Suppressor macrophage (primary cell): Measurements from ENCODE around the gene AVL9.

Experiments used
- DNase-seq, 4 experiments: peaks; one replicate each; pipeline ENCODE4 v3.0.0-alpha.2; 2020 to 2022

AVL9 gene

DNA sequence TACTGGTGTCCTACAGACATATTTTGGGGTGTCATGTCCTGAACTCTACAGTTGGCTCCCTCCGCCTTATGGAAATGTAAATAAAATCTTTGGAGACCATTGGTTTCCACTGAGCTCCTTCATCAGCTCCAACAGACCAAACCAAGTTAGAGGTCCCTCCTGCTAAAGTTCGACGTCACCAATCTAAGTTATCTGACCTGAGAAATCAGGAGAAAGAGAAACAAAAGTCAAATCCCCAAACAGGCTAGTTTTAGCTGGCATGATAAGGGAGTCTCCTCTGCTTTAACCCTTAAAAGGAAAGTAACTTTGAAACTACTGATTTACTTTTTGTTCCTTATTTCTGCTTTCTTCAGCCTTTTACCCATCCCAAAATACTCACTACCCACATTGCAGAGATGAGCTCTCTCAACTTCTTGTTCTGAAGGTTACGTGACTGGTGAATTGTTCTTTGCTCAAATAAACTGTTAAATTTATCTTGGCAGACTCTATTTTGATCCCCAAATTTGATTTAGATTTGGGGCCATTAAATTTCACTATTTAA, 39.9 kb downstream of the AVL9 start:
- peak in 1 of 4 experiments; percentile 12 for DNase-seq

DNA sequence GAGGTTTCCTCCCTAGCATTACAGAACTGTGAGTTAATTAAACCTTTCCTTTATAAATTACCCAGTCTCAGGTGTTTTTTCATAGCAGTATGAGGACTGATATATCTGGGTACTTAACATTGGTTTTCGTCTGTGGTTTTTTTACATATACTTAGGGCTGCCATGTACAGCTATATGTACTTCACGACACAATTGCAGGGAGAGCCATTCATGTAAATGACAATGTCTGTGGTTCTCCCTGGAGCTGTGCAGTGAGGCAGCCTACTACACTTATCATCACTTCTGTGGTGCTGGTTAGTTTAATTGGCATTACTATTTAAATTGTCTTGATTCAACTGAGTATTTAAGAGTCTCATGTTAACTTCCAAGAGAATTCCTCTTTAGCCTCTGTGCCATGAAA, 40.7 kb downstream of the AVL9 start:
- DNase-seq: no peak

DNA sequence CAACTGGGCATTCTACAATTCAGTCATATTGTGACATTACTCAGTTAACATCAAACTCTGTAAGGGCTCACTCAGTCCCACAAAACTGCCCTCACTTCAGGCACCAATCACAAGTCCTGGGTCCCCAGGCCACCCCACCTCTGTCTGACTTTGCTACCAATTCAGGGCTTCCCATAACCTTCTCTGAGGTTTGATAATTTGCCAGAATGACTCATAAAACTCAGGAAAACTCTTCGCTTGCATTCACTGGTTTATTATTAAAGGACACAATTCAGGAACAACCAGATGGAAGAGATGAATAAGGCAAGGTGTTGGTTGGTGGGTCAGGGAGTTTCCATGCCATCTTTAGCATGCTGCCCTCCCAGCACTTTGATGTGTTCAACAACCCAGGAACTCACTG, 41.3 kb downstream of the AVL9 start:
- no peak for DNase-seq

DNA sequence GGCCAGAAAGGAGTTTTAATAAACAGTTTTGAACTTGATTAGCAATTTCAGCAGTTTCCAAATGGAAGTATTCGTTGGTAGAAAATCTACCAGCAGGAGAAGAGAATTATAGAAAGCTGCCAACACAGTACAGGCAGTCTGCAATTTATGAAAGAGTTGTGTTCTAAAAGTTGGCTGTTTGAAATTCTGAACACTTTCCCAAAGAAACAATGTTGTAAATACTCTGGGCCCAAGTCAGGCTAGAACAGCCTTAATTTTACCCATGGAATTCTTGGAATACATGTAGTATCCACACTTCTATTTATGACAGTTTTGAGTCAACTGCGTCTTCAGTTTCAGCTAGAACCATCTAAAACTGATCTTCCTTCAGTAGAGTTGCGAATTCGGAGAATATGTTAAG, 42.5 kb downstream of the AVL9 start:
- DNase-seq: no peak

DNA sequence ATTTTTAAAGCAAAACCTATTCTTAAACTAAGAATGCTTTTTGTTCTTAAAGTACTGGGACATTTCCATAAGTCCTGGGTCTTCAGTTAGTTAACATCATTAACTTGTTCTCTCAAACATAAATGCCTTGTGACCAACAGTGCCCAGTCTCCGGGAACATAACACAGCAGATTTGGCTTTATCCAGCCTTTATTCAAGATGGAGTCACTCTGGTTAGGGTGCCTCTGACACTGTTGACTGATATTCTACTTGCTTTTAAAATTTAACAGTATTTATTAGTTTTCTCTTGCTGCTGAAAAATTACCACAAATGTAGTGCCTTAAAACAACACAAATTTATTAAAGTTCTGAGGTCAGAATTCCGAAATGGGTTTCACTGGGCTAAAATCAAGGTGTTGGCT, 44.1 kb downstream of the AVL9 start:
- DNase-seq: no peak

DNA sequence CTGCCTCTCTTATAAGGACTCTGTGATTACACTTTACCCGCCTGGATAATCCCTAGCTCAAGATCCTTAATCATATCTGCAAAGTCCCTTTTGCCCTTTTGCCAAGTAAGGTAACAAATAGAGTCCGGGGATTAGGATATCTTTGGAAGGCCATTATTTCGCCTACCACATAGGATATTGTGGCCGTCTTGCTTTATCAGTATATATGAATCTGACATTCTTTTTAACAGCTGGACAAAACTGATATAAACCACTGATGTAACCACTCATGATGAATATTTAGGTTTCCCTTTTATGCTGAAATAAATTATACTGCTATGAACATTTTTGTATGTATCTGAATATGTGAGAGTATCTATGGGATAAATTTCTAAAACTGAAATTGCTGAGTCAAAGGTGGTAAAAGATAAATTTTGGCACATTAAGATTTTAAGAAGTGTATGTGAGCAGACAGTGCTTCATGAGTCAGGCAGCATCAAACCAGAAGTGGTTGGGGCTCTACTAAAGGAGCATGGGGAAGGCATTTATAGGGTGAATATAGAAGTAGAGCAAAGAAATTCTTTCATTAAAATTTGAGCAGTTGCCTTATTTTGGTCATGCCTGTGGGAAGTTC, 44.7 kb downstream of the AVL9 start:
- no peak for DNase-seq

DNA sequence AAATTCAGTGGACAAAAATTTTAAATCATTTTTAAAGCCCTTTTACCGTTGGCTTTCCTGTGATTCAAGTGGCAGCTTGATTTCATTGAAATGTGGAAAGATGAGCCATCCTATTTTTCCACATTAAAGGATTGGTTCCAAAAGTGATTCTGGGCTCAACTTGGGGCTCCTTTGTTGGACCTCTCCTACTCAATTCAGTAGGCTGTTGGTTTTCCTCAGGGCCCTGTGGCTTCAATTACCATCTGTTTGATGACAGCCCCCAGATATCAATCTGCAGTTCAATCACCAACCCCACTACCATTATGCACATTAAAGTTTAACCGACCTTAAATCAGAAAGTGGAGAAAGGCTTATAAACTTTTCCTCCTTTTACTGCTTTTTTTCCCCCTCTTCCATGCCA, 47.3 kb downstream of the AVL9 start:
- no peak for DNase-seq

DNA sequence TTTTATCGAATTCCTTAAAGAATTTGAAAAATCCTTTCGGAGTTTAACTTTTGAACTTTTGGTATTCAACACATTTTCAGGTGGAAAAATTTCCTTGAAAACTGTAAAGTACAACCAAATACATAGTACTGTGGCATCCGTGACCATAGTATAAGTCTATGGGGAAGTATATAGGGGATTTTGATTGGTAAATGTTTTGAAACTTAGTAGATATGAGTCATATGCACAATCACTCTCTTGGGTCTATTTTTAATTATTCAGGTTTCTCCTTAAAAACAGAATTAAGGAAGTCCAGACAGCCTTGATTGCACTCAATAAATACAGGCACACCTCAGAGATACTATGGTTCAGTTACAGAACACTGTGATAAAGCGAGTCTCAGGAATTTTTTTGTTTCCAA, 64.2 kb downstream of the AVL9 start:
- DNase-seq: peak in 2 of 4 experiments; percentile 24 to 46

DNA sequence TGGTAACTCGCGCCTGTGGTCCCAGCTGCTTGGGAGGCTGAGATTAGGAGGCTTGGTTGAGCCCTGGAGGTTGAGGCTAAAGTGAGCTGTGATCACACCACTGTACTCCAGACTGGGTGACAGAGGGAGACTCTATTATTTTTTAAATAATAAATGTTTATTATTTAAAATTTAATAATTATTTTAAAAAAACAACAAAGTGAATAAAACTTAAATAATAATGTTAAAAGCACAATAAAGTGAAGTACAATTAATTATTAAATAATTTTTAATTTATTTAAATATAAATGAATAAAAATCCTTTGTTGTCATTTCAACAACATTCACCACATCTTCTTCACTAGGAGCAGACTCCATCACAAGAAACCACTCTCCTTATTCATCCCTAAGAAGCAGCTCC, 64.8 kb downstream of the AVL9 start:
- no peak for DNase-seq

DNA sequence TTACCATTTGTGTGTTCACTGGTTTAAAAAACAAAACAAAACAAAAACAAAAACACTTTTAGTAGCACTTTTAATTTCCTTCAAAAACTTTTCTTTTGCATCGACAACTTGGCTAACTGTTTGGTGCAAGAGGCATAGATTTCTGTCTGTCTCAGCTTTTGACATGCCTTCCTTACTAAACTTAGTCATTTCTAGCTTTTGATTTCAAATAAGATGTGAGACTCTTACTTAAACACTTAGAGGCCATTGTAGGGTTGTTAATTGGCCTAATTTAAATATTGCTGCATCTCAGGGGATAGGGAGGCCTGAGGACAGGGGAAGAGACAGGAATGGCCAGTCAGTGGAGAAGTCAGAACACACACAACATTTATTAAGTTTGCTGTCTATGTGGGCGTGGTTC, 66.3 kb downstream of the AVL9 start:
- no peak for DNase-seq

DNA sequence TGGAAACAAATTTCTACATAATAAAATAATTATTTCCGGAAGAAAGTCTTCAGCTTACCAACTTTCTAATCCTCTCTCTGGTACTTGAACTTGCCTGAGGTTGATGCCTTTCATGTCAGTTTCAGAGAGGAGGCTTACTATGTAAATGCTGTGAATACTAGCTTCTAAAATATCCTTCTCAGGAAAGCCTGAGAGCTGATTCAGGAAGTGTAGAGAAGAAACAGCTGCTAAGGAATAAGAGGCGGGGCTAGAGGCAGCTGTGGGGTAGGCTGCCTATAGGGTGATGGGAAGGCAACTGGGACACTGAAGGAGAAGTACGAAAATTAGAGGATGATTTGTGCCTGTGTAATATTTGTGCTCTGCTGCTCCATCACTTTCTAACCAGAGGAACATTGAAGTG, 69.3 kb downstream of the AVL9 start:
- DNase-seq: peak; percentile 32 to 54 (median 46)

DNA sequence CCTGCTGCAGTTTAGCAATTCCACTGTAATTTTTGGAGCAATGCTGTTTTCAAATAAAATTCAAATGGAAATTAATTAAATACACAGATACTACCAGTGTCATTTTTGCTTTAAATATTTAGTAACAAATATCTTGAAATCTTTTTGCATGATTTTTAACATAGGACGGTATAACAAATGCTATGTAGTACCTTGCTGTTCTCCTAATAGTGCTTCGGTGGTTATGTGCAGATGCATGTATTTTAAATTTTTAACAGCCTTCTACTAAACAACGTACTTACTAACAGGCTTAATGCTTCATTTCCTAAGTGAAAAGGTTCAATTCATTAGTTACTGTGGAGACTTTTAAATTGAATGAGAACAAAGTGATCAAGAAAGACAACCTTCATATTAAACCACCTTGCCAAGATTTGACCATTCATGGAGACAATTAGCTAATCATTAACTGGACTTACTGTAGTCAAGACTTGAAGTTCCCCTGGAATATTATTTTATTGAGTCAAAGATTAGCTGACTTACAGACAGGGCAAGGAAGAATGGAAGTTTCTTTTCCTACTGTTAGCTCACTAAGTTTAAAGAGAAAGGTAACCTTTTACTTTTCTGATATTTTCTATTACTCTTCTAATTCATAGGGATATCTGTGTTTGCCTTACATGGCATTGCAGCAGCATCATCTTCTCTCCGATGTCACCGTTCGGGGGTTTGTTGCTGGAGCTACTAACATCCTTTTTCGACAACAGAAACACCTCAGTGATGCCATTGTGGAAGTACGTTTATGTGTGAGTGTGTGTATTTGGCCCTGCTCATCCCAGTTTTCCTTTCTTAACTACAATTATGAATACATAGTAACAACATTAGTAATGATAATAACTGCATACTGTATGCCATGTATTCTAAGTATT, 74.3 kb downstream of the AVL9 start:
- no peak for DNase-seq

DNA sequence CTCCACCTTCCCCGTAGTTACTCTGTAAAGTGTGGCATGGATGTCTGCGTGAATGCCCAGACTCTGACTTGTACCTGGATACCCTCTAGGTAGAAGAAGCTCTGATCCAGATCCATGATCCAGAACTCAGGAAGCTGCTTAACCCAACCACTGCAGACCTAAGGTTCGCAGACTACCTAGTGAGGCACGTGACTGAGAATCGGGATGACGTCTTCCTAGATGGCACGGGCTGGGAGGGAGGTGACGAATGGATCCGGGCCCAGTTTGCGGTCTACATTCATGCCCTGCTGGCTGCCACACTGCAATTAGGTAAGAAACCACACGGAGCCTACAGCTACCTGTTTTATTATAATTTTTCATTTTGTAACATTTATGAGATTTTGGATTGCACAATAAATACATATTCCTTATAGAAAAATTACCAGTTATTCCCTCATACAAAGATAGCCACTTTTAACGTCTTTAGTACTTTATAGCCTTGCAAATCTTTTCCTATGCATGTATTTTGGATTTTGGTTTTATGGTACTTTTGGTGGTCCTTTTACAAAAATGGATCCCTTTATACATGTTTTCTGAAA, 77.9 kb downstream of the AVL9 start:
- no peak for DNase-seq

DNA sequence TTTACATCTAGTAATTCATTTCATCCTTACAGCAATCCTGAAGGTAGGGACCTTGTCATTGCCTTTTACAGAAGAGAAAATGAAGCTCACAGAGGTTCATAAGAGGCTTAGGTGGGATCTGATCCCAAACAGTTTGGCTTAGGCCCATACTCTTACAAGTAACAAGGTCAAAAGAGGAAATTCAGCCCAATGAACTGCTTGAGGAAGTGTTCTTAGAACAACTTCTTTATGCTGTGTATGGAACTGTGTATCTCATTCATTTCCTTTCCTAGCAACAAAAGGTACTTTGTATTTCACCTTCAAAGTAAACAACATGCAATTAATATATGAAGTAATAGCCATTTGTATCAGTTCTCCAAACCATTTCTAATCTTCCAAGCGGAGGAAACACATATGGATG, 79.3 kb downstream of the AVL9 start:
- peak in 2 of 4 experiments; percentile 17 to 40 for DNase-seq

DNA sequence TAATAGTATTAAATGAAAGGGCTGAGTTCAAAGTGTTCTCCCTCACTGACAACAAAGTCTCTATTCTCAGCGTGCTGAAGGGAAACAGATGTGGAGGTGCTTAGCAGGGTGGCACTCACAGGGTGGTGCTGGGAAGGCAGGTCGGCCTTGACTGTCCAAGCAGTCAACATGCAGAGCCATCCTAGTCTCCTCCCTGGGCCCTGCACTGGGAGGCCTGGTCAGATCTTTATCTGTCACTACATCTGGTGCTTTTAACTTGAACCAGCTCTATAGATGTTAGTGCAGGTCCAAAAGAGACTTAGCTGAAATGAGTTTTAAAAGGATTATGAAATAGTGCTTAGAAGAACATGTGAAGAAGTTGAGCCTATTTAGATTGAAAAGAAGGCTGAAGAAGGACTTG, 82.1 kb downstream of the AVL9 start:
- DNase-seq: no peak

DNA sequence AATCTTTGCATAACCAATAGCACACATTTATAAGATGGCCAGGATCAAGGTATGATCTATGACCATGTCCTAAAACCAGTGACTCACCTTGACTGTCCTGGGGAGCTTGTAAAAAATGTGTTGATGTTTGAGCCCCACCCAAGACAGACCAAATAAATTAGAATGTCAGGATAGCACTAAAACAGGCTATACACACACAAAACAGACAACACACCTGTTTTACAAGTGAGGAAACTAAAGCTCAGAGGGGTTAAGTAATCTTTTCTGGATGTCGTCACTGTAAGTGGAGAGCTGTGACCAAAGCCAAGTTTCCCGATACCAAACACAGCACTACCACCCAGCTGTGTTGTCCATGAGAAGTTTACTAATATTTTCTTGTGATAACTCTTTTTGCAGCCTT, 84.5 kb downstream of the AVL9 start:
- no peak for DNase-seq

DNA sequence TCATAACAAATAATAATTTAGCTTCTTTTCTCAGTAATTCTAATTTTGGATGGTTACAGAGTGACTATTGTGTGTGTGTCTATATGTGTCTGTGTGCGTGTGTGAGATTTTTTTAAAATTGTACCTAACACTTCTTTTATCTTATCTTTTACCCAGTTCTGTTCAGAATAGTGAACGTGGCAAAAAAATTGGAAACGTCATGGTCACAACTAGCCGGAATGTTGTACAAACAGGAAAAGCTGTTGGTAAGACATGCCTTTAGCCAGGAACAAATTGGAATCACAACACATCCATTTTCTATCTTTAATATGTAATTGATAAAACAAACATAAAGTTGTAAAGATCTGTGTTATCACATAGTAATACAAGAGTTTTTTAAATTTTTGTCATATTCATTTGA, 85.4 kb downstream of the AVL9 start:
- DNase-seq: no peak

DNA sequence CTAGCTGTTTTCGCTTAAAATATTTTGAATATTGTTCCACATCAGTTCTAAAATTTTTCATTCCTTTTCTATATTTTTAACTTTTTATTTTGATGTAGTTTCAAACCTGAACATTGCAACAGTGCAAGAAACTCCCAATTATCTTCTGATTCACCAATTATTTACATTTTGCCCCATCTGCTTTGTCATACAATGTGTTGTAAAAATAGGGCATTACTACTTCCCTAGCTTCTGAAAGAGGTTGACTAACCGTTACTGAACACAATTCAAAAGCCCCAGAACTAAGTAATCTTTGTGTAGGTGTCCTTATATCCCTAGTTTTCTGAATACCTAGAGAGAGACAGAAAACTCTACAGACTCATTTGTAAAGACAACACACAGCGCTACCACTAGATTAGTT, 86.7 kb downstream of the AVL9 start:
- DNase-seq: no peak

DNA sequence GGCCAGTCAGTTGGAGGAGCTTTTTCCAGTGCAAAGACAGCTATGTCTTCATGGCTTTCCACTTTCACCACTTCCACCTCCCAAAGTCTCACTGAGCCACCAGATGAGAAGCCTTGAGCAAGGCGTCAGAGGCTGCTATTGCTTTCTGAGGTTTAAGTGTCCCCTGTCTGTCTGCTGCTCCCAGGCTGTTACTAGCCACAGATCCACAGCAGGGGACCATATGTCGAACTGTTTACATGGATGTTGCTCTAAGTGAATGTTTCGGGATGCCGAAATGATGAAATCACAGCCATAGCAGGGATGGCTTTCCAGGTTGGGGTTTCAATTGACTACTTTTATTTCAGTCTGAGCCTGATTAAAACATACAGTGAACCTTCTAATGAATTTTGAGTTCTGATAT, 88.5 kb downstream of the AVL9 start:
- DNase-seq: no peak

DNA sequence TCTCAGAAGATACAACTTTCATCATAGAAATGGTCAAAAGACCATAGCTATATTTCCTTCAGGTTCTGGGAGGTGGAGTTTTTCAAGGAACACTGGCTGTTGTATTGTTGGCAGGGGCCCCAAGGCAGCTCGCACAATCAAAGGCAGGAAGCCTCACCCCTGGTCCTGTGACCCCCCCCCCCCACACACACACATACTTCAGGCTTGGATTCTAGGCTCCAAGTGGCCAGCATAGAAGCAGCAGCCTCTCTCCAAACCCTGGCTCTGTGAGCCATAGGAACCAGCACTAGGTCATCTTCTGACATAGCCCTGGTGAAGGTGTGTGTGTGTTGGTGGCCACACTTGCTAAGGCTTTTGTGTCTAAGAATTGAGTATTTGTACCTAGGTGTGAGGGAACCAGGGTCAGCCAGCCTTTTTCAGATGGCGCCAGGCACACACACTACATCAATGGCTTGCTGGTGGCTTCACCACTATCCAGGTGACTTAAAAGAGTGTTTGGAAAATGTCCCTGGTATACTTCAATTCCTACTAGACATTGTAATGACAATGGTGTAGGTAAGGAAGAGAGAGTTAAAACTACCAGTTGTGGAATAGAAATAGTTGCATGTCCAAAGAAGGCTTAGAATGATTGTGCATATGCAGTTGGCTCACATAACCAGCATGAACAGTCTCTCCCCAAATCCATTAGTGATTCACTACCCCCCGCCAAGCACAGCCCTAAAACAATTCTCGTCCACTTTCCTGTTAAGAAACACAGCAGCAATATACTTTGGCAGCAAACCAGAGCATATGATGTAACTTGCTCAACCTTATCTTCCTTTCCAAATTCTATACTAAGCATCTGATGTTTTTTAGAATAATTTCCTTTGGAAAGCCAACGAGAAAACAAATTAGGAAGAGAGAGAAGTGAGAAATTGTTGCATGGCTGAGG, 91.3 kb downstream of the AVL9 start:
- peak in 1 of 4 experiments; percentile 9 for DNase-seq

DNA sequence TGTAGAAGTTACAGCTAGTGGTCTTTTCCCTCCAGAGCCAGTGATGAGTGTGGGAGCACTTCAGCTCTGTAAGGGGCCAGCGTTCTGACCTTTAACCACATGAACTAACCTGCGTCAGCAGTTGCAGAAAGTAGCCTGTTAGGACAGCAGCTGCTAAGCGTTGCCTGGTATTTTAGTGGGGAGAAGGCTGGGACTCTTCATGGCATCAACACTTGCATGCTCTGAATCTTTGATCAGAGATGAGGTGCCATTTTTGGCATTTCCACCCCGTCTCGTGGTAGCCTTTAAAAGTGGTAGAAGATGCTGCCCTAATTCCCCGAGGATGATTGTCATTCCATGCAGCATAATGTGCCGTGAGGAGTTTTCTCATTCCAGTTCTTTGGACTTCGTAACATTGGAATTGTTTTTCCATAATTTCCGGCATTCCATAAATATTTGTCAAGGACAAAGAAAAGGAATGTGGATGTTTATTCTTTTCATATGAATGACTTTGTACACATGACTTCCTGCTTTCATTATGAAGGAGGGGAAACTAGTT, 92.2 kb downstream of the AVL9 start:
- DNase-seq: no peak

DNA sequence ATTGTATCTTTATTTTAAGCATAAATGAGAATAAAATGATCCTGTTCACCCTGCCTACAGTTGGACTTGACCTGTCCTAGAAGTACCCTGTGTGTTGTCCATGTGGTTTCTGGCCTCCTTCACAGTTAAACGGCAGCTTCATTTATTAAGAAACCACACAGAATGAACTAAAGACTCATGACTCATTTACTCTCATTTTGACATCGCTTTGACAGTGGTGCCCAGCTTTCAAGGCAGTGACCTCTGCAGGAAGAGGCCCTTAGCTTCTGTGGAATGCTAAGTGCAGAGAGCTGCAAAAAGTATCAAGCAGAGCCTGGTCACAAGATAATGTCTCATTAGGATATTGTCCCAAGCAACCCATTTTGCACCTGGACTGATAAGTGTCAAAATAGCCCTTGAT, 93.4 kb downstream of the AVL9 start:
- DNase-seq: peak; percentile 5 to 48 (median 38)
